Aorta (tissue), 5 donors: Measurements from ENCODE around the gene MTHFD1L. TPM values are rescaled to one million over a fixed set of nuclear protein-coding genes. Genes with fewer than 3 reads are reported as not detected.
"Not testable (repeated sequence)": the region's sequence is repeated elsewhere in the genome, so short reads cannot be mapped to it uniquely, and the experiment has no call there.

Experiments used
- ATAC-seq: fragments of 200-7000 bp; cut with Tn5 transposase; one replicate; pipeline ENCODE4 v1.9.1; 2022; ENCODE audit warnings: moderate library complexity; ENCODE audit not compliant: low FRiP score
- DNase-seq, 2 donors: peaks; one replicate each; pipeline ENCODE4 v3.0.0-alpha.2; 2020
- H3K27ac ChIP-seq, 2 donors: one replicate each; pipeline ENCODE4 v1.5.1; 2013; ENCODE audit warnings: low read length in 2 of 2, mild to moderate bottlenecking in 2 of 2, moderate library complexity in 2 of 2, control low read depth in 1 of 2, inconsistent platforms in 1 of 2, low read depth in 1 of 2
- H3K27me3 ChIP-seq, 2 donors: one replicate each; pipeline ENCODE4 v1.6.1; 2013; ENCODE audit warnings: control low read depth in 1 of 2, low read length in 1 of 2, mild to moderate bottlenecking in 1 of 2, moderate library complexity in 1 of 2; ENCODE audit not compliant: insufficient read depth in 2 of 2, control insufficient read depth in 1 of 2
- H3K36me3 ChIP-seq, 2 donors: one replicate each; pipeline ENCODE4 v1.6.1; 2013; ENCODE audit warnings: control low read depth in 1 of 2, low read length in 1 of 2, mild to moderate bottlenecking in 1 of 2; ENCODE audit not compliant: insufficient read depth in 2 of 2, control insufficient read depth in 1 of 2
- H3K4me1 ChIP-seq, 2 donors: one replicate each; pipeline ENCODE4 v1.6.1; 2013; ENCODE audit warnings: low read length in 2 of 2, control low read depth in 1 of 2, mild to moderate bottlenecking in 1 of 2, moderate library complexity in 1 of 2; ENCODE audit not compliant: insufficient read depth in 2 of 2, control insufficient read depth in 1 of 2
- H3K4me3 ChIP-seq, 2 donors: one replicate each; pipeline ENCODE4 v1.5.1; 2013; ENCODE audit warnings: low read length in 2 of 2, control low read depth in 1 of 2, mild to moderate bottlenecking in 1 of 2
- H3K9me3 ChIP-seq: one replicate; pipeline ENCODE4 v1.6.1; 2013; ENCODE audit warnings: mild to moderate bottlenecking, low read length; ENCODE audit not compliant: control insufficient read depth
- WGBS, 2 donors: extraction: QIAGEN DNeasy Blood & Tissue Kit; methylation state at CpG; one replicate each; pipeline ENCODE4 v1.1.7; 2013; 5-methylcytosine and 5-hydroxymethylcytosine counted together
- intact Hi-C, 2 donors: fragments of 100-400 bp; cut with DNase I; formaldehyde crosslinking; loops; one replicate each; pipeline versions ENCODE4 v1.14.2 to v1.15.0; 2022
- polyA plus RNA-seq, 2 donors: library from polyadenylated mRNA; stranded (reverse); fragments of 200-250 nt; gene quantifications; one replicate each; pipeline ENCODE4 v1.2.3, GENCODE V29; 2013
- total RNA-seq, 2 donors: library from RNA; stranded (reverse); fragmentation: NEBNext Ultra II Directional; extraction: Animal tissue kit (Norgen Biotek cat#: 25700); gene quantifications; one replicate each; pipeline ENCODE4 v1.2.1, GENCODE V29; 2021
- donor health status: healthy with polysubstance abuse.
- donor health status: Bipolar disorder and iron deficiency.
- donor health status: DM: no; HTN: no; CAD: no.
- donor health status: DM: no; HTN: no; CAD: no.
- donor health status: DM: yes; HTN: yes; CAD: no.

The MTHFD1L gene
- total and polyA plus RNA-seq, 4 donors = 20.4 to 65.8 (median 55.7) TPM

GRCh38 chr6:151109361-151109760 lies 243.9 kb downstream of the MTHFD1L start:
- no peak for DNase-seq
- no peaks in the 10 kb centered on the region for H3K4me1 ChIP-seq
- H3K27ac ChIP-seq = no peak overlapping the region
- no peak for ATAC-seq
- H3K9me3 ChIP-seq = no peaks in the 10 kb centered on the region
- WGBS, 2 donors = 55 to 59% methylated on average over 8 of the region's 8 CpGs
- intact Hi-C loops = no loop called here
- no peaks in the 10 kb centered on the region for H3K27me3 ChIP-seq
- no peaks in the 10 kb centered on the region for H3K36me3 ChIP-seq
- no peak overlapping the region for H3K4me3 ChIP-seq

GRCh38 chr6:151109869-151110575 lies 244.5 kb downstream of the MTHFD1L start:
- no peaks in the 10 kb centered on the region for H3K9me3 ChIP-seq
- H3K27me3 ChIP-seq = no peaks in the 10 kb centered on the region
- no peak for ATAC-seq
- H3K4me1 ChIP-seq = no peaks in the 10 kb centered on the region
- no peak overlapping the region for H3K27ac ChIP-seq
- no peaks in the 10 kb centered on the region for H3K36me3 ChIP-seq
- no peak overlapping the region for H3K4me3 ChIP-seq
- no peak for DNase-seq
- intact Hi-C loops = no loop called here
- WGBS, 2 donors = 86 to 87% methylated on average over 11 of the region's 11 CpGs

- H3K4me1 ChIP-seq = no peaks in the 10 kb centered on the region
- no peak for ATAC-seq
- intact Hi-C loops = no loop called here
- H3K27me3 ChIP-seq = no peaks in the 10 kb centered on the region
- H3K36me3 ChIP-seq = no peaks in the 10 kb centered on the region
- no peak overlapping the region for H3K27ac ChIP-seq
- no peak overlapping the region for H3K4me3 ChIP-seq
- no peaks in the 10 kb centered on the region for H3K9me3 ChIP-seq
- no peak for DNase-seq
- WGBS, 2 donors = 75 to 77% methylated on average over 4 of the region's 4 CpGs
Observed at GRCh38 chr6:151110576-151110905, 245.0 kb downstream of the MTHFD1L start.

- WGBS, 2 donors = 74 to 75% methylated on average over 5 of the region's 5 CpGs
- no peaks in the 10 kb centered on the region for H3K36me3 ChIP-seq
- no peak overlapping the region for H3K4me3 ChIP-seq
- no peak overlapping the region for H3K27ac ChIP-seq
- H3K4me1 ChIP-seq = no peaks in the 10 kb centered on the region
- no peak for ATAC-seq
- H3K9me3 ChIP-seq = no peaks in the 10 kb centered on the region
- intact Hi-C loops = no loop called here
- DNase-seq = no peak
- H3K27me3 ChIP-seq = no peaks in the 10 kb centered on the region
Observed at GRCh38 chr6:151111670-151112069, 246.2 kb downstream of the MTHFD1L start.

GRCh38 chr6:151112130-151112529 lies 246.6 kb downstream of the MTHFD1L start:
- H3K27me3 ChIP-seq = no peaks in the 10 kb centered on the region
- no peaks in the 10 kb centered on the region for H3K9me3 ChIP-seq
- no peak overlapping the region for H3K4me3 ChIP-seq
- no peak overlapping the region for H3K27ac ChIP-seq
- 86 to 87% methylated on average over 4 of the region's 4 CpGs for WGBS, 2 donors
- ATAC-seq (no peak), DNase-seq (no peak)
- H3K4me1 ChIP-seq = no peaks in the 10 kb centered on the region
- H3K36me3 ChIP-seq = no peaks in the 10 kb centered on the region
- intact Hi-C loops = no loop called here

- H3K4me3 ChIP-seq, H3K27me3 ChIP-seq, DNase-seq, H3K36me3 ChIP-seq, ATAC-seq, intact Hi-C loops, H3K4me1 ChIP-seq, H3K9me3 ChIP-seq, H3K27ac ChIP-seq: not testable (repeated sequence)
- WGBS, 2 donors = 72 to 95% methylated on average over 3 of the region's 3 CpGs
Observed at GRCh38 chr6:151112884-151113283, 247.4 kb downstream of the MTHFD1L start.

- intact Hi-C loops = no loop called here
- H3K9me3 ChIP-seq = no peaks in the 10 kb centered on the region
- H3K27me3 ChIP-seq = no peaks in the 10 kb centered on the region
- 96 to 97% methylated on average over 5 of the region's 5 CpGs for WGBS, 2 donors
- DNase-seq = no peak
- H3K4me3 ChIP-seq = no peak overlapping the region
- ATAC-seq = no peak
- no peaks in the 10 kb centered on the region for H3K4me1 ChIP-seq
- no peak overlapping the region for H3K27ac ChIP-seq
- H3K36me3 ChIP-seq = no peaks in the 10 kb centered on the region
Observed at GRCh38 chr6:151113641-151114040, 248.1 kb downstream of the MTHFD1L start.

GRCh38 chr6:151118461-151119123 lies 253.1 kb downstream of the MTHFD1L start:
- no peak overlapping the region for H3K4me3 ChIP-seq
- intact Hi-C loops = no loop called here
- H3K27ac ChIP-seq = no peak overlapping the region
- ATAC-seq (no peak), DNase-seq (peak in 1 of 2 donors; percentile 22)
- H3K27me3 ChIP-seq = no peaks in the 10 kb centered on the region
- no peaks in the 10 kb centered on the region for H3K36me3 ChIP-seq
- 89 to 91% methylated on average over 8 of the region's 8 CpGs for WGBS, 2 donors
- H3K4me1 ChIP-seq = no peaks in the 10 kb centered on the region
- no peaks in the 10 kb centered on the region for H3K9me3 ChIP-seq

GRCh38 chr6:151119823-151120524 lies 254.5 kb downstream of the MTHFD1L start:
- WGBS, 2 donors = 89 to 91% methylated on average over 11 of the region's 11 CpGs
- Histone ChIP-seq H3K4me1 (no peaks in the 10 kb centered on the region), H3K27me3 (no peaks in the 10 kb centered on the region), H3K9me3 (no peaks in the 10 kb centered on the region), H3K4me3 (no peak overlapping the region), H3K36me3 (no peaks in the 10 kb centered on the region), H3K27ac (no peak overlapping the region)
- ATAC-seq = no peak
- DNase-seq = peak in 1 of 2 donors; percentile 46
- intact Hi-C loops = no loop called here
